HK-2 (cell line): ENCODE results near the gene PITX3.

Experiments used
- DNase-seq: peaks from one replicate; pipeline ENCODE4 v3.0.0-alpha.2; 2018; ENCODE audit not compliant: unreplicated experiment

PITX3 gene

DNA sequence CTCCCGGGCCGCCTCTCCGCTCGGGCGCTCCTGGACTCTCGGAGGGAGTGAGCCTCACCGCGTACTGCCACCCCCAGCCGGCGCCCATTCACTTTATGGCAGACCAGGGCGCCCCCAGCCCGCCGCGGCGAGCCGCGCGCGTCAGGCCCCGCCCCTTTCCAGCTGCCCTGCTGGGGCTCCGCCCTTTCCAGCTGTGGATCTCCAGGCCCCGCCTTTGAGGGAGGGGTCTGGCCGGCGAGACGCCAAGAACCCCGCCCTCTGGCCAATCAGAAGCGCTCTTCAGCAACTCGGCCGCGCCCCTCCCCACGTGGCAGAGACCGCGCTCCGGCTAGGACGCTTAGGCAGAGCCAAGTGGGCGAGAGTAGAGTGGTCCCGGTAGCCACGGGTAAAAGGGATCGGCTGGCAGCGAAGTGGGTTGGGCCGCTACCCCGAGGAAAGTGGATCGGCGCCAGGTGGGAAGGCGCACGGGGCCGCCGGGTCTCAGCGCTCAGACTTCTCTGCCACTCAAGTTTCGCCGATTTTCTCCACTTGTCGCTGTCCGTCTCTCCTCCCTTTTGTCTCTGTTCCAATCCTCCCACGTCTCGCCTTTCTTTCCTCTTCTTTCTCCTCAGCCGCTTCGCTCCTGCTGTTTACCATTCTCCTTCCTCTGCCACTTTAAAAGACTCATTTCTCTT is at the start of gene PITX3:
PITX3 (minus strand) TSS at position 69 of the 674 bp plus-strand sequence. CDS start 9,432 bp downstream, outside the sequence.
- peak; percentile 85 for DNase-seq

DNA sequence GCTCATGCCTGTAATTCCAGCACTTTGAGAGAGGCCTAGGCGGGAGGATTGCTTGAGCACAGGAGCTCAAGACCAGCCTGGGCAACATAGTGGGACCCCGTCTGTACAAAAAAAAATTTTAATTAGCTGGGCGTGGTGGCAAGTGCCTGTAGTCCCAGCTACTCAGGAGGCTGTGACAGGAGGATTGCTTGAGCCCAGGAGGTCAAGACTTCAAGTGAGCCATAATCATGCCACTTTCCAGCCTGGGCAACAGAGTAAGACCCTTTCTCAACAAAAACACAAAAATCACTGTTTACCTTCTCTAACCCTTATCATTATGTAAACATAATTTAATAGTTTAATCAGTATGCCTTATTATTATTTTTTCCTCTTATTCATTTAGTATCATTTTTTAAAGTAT is 48.5 kb upstream of the PITX3 start:
- no peak for DNase-seq

DNA sequence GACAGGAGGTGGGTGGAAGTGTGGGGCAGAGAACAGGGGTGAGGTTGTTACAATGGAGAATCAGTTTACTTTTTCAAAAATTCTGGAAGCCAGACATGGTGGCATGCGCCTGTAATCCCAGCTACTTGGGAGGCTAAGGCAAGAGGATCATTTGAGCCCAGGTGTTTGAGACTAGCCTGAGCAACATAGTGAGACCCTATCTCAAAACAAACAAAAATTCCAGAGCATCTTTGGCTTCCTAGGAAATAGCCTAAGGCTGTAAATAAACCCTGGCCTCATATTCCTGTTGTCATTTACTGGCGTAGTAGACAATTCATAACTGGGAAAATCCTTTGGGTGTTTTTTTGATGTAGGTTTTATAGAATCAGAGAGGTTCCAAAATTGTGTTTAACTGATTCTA is 48.0 kb upstream of the PITX3 start:
- DNase-seq = no peak

DNA sequence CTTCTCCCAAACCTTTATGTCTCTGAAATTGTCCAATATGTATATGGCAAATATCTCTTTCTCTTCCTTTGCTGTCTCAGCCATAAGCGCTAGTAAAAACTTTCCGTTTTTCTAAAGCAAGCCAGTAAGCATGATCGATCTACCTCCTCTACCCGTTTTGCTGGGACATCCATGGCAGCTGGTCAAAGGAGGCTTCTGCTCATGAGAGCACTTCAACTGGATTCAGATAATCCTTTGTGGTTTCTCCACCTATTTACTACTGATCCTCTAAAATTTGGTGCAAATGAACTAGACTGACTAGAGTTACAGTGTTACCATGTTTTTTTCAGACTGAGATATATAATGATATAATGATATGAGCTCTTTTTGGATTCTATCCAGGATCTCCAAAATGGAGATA is 46.7 kb upstream of the PITX3 start:
- no peak for DNase-seq

DNA sequence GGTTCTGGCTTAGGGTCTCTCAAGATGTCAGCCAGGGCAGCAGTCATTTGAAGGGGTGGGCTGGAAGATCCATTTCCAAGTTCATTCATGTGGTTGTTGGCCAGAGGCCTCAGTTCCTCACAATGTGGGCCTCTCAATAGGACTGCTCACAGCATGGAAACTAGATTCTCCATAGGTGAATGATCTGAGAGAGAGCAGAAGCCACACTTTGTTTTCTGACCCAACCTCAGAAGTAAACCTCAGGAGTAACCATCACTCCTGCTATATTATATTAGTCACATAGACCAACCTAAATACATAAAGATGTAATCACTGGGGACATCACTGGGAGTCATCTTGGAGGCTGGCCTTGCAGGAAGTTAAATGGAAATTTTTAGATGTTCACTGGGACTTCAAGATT is 46.2 kb upstream of the PITX3 start:
- DNase-seq = no peak

DNA sequence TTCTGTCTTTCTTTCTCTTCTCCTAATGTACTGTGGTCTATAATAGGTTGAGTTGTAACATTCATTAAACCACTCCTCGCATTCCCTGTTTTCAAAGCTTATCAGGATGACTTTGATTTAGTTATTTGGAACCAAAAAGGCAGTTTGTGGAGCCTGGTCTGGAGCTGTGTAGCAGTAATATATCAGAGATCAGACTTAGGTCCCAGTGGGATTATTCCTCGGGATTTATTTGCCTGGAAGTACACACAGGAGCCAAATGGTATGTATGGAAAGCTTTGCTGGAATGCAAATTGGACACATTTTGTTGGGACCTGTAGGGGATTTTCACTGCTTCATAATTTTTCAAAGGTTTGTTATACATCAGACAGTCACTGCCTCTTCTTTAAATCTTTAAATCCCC is 44.9 kb upstream of the PITX3 start:
- no peak for DNase-seq

DNA sequence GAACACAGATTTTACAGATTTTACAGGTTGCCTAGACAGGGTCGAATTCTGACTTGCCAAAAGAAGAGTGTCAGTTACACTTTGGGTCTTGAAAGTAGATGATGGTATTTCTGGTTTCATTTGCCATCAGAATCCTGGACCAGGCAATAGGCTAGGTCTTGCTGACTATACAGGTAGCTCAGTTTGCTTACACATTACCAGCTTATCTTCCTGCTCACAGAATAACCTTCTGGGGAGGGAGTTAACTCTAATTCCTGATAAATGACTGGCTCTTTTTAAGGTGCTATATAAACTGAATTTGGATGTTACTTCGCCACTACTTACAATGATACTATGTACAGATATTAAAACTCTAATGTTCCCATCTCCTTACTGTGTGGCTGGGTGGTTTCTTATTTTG is 43.8 kb upstream of the PITX3 start:
- no peak for DNase-seq

DNA sequence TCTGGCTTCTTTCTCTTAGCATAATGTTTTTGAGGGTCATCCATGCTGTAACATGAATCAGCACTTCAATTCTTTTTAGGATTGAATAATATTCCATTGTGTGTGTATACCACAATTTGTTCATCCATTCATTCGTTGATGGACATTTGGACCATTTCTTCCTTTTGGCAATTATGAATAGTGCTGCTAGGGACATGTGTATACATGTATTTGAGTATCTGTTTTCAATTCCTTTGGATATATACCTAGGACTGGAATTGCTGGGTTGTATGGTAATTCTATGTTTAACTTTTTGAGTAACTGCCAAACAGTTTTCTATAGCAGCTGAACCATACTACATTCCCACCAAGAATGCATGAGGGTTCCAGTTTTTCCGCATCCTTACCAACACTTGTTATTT is 43.2 kb upstream of the PITX3 start:
- no peak for DNase-seq

DNA sequence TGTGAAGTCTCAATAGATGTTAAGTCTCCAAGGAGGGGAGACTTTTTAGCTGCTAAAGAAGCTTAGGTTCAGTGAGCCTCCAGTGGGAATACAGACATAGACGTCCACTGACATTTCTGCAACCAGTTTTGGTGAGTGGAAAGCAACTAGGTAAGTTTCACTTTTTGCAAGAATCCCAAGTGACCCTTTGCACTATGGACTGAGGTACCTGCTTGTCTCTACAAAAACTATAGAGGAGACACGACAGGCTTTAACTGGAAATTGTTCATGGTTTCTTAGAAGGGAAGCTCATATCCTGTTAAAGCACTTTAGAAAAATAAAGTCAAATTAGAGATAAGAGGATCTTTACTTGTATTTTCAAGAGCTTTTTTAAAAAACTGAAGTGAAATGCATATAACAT is 42.6 kb upstream of the PITX3 start:
- no peak for DNase-seq

DNA sequence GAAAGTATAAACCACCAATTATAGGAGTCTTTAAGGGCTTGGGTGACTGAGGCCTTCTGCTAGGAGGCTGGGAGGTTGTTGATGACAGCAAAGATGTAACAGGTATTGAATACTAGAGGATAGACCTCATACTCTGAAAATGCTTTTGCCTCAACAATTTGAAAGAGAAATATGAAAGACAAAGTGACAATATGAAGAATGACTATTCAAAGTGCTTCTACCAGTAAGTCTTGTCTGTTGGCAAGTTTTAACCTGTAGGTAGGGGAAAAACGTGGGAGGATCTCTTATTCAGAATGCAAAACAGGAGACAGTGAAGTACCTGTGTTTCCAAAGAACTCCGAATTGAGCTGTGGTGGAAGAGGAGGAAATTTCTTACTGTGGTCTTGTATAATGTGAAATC is 42.2 kb upstream of the PITX3 start:
- no peak for DNase-seq

DNA sequence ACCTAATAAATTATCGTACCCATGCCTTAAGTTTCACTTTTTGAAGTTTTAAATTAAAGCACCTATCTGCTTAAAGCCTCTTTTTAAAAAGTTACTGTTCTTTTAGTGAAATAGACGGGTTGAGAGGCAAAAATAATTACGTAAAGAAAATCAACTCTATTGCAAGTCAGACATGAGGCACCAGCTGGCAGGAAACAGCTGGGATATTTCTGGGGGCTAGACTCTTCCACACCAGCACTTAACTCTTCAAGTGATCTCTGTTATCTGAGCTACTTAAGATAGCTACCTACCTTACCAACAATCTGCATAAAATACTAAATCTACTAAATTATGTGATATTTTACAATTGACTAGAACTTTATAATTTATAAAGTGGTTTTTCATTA is 39.8 kb upstream of the PITX3 start:
- DNase-seq = no peak

DNA sequence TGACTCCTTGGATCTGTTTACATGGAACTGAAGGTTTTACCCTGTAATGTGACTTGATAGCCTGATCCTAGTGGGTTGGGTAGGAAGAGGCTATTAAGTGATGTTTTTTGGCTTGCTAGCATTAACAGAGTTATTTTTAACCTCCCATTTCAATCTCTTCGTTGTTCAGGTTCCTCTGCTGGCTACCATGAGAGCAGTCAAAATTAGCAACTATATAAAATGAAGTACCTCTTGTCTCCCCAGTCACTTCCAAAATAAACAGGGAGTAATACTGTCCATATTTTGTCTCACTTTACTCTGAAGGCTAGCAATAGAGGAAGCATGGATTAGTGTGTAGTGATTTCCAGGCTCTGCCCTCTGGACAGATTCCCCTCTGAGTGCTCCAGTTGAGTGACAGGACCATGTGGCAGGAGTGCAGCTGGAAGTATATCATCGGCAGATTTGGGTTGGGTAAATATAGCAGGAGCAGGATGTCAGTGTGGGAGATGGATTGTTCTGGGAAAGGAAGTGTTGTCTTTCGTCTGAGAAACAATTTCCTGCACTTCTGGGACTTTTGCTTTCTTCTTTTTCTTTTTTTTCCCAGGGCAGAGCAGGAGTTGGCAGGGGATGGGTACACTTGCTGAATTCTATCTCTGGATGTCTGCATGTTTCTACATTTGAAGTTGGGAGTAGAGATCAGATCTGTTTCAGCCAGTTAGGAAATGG is 39.2 kb upstream of the PITX3 start:
- no peak for DNase-seq

DNA sequence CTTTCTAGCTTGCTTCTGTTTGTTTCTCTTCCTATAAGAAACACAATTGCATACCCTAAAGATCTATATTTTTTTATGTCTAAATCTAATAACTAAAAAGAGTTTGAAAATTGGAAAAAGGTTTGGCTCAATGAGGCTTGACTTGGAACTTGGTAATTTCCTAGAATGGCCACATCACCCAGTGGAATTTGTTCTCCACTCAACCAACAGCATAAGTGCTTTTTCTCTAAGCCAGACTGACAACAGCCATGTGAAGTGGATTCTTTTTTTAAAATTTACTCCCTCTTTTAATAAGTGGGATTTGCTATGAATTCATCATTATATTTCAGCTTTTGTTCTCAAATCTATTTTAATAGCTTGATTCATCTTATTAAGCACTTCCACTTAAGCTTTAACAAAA is 37.8 kb upstream of the PITX3 start:
- no peak for DNase-seq

DNA sequence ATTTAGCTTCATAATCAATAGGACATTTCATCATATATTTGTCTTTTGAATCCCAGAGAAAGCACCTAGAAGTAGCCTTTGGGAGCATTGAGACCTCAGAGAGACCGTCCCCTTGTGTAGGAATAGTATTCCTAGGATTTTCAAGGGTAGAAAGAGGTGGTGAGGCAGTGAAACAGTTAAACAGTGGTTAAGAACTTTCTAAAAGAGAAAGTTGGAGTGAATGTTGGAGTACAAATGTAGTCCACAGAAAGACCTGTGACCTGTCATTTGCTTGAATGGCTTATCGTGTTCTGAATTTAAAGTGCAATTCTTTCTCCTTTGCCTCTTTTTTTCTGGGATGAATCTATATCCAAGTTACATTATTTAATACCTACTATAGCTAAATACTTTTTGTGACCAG is 34.0 kb upstream of the PITX3 start:
- DNase-seq = no peak

DNA sequence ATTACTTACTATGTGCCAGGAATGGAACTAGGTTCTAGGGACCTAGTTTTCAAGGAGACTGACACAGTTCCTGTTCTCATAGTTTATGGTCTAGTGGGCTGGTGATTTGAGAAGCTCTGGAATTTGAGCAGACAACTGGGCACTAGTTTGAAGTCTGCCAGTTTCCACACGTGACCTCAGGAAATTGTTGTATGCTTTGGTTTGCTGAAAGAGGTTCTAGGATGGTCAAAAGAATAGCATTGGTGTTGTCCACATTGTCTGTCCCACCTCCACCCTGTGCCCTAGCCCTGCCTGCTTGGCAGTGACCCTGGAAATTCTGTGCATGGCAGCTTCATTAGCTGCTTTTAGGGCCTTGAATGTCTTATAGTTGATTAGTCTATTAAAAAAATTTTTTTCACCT is 32.8 kb upstream of the PITX3 start:
- no peak for DNase-seq

DNA sequence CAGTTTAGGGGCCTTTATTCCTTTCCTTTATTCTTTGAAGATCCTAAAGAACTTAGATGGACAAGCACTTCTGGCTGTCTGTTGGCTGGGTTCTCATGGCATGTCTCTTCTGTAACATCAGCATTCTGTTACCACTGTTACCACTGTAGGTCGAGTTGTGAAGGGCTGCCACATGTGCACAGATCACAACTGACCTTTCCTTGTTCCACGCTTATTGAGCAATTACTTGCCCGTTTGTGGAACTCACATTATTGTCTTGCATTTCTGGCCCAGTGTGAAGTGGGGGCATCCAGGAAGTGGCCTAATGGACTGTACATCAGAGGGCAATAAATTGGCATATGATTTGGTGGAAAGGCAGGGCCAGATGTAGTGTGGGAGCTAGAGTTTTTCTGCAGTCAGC is 27.7 kb upstream of the PITX3 start:
- no peak for DNase-seq

DNA sequence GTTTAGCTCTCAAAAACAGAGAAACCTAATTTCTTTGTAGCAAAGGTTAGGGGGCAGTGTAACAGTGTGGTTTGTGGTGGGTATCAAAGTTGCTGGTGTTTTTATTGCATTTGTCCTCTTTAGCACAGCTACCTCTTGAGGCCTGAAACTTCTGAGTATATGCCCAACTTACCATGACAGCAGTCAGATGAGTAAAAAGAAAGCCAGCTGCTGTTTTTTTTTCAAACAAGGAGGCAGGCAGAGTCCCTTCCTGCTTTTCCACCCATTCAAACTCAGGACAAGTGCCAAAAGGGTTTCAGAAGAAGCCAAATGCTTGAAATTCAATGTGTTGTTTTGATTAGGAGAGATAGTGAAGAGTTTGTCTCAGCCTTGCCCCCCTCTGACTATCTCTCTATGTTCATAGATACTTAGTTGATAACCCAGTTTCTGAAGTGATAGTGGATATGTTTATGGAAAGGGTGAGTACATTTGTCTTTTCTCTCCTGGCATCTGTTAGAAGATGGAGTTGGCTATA is 27.1 kb upstream of the PITX3 start:
- no peak for DNase-seq

DNA sequence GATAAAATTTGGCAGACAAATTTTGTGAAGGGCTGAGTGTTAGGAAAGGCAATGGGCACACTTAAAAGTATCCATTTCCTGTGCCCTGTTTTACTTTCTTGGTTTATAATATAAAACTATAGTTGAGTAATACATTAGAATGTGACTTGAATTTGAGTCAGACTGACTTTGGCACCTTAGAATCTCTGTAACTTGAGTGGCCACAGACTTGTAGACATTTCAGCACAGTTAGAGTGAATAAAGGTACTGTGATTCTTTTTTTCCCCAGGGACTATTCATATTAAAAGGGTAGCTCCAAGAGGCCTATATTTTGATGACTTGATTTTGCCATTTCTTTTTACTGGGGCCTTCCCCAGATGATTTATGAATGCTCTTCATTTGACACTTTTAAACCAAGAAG is 26.4 kb upstream of the PITX3 start:
- no peak for DNase-seq

DNA sequence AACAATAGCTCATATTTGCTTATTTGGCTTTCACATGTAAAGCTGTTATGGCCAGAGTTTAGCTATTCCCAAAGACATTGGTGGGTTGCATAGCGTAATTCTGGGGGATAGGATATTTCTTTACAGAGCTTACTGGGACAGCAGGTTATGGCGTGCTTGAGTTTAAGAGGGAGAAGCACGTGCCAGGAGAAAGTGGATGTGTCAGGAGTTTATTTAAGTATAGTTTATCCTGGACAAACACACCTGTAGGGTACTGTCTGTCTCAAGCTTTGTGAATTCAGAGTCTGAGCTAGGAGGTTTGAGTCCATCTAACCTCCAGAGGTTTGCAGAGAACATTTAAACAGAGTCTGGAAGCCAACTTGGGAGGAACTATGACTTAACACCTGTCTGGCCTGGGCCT is 25.4 kb upstream of the PITX3 start:
- DNase-seq = no peak

DNA sequence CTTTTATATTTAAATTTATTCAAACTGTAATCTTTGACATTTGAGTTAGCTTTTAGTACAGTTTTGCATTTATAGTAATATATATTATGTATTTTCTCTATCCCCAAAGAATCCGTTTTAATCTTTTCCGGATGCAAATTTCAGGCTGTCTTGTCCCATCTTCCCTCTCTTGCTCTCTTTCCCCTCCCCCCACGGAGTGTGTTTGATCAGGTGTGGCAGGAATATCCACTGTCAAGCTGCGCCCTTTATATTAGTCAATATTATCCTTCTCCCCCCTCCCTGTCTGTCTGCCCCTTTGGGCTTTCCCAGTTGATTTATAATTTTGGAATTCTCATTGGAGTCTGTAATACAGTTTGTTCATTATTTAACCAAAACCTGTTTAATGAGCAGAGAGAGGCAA is 23.1 kb upstream of the PITX3 start:
- no peak for DNase-seq

DNA sequence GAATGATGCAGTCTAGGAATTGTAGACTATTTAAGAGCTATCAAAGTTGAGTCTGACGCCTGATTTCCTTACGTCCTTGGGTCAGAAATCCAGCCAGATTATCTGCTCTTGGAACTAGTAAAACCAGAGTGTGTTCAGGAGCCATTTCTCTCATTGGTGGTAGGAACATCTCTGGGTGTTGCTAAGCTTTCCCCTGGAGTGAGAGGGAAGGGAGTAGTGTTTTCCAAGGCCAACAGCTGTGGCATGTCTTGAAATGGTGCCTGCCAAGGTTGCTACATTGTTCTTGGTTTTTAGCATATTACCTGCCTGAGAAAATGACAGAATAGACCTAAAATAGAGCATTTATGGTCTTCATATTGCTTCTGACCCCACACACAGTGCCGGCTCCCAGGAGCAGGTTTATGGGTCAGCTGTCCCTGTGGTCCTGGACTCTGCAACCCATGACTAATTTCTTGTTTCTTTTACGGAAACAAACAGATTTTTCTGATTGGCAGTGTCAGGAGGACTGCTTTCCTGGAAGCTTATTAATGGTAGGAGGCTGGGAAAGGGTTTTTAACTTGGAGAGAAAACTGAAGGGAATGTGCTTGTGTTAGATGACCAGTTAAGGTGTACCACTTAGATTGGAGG is 21.5 kb upstream of the PITX3 start:
- DNase-seq = no peak

DNA sequence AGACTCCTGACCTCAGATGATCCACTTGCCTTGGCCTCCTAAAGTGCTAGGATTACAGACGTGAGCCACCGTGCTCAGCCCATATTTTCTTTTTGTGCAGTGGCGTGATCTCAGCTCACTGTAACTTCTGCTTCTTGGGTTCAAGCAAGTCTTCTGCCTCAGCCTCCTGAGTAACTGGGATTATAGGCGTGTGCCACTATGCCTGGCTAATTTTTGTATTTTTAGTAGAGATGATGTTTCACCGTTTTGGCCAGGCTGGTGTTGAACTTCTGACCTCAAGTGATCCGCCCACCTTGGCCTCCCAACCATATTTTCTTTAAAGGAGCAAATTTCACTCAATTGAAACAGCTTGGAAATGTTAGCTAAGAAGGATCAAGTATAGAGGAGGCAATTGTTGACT is 20.5 kb upstream of the PITX3 start:
- DNase-seq = no peak

DNA sequence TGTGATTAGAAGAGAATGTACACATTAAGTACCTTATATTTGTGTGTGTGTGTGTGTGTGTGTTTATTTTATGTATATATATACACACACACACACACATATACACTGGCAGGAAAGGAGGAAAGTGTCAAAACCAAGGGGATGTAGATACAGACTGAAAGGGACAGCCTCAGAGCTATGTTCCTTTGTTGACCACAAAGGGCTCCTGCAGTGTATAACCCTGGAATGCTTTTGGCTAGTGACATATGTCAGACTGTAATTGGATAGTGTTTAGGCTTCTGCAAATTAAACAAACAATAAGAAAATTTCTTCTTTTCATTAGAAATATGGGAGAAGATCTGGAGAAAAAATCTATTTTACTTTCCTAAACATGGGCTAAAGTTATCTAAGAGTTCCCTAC is 19.9 kb upstream of the PITX3 start:
- DNase-seq = no peak
